K562 (cell line): ENCODE results near the gene PNPLA7. TPM values are rescaled to one million over a fixed set of nuclear protein-coding genes. Genes with fewer than 3 reads are reported as not detected.

Experiments used
- ARID2 ChIP-seq: fragments of 450-650 bp; IDR thresholded peaks from 2 replicates; pipeline ENCODE4 v1.6.1; 2017; ENCODE audit warnings: antibody characterized with exemption, mild to moderate bottlenecking
- CREB3L1 ChIP-seq: fragments of 450-650 bp; IDR thresholded peaks from 2 replicates; pipeline ENCODE4 v1.6.1; 2014; ENCODE audit warnings: low read depth, mild to moderate bottlenecking, moderate library complexity, borderline replicate concordance
- FOXK1 ChIP-seq: sonication (generic); formaldehyde crosslinking; IDR thresholded peaks from 2 replicates; pipeline ENCODE4 v1.8.0; 2022; ENCODE audit warnings: missing genetic modification reagents, mild to moderate bottlenecking, borderline replicate concordance
- ILF3 ChIP-seq: fragments of 450-650 bp; IDR thresholded peaks from 2 replicates; pipeline ENCODE4 v1.6.1; 2018; ENCODE audit warnings: antibody characterized with exemption, mild to moderate bottlenecking, moderate library complexity, borderline replicate concordance
- KAT2B ChIP-seq: IDR thresholded peaks from one replicate; pipeline ENCODE4 v1.6.1; 2012; ENCODE audit warnings: low read depth, mild to moderate bottlenecking, control low read depth, inconsistent platforms, low read length, moderate library complexity
- MAX ChIP-seq: sonication (generic); formaldehyde crosslinking; IDR thresholded peaks from 2 replicates; pipeline ENCODE4 v1.9.0; 2022; ENCODE audit warnings: mild to moderate bottlenecking, missing genetic modification reagents
- NRF1 ChIP-seq, 2 experiments: fragments of 450-650 bp; IDR thresholded peaks in 1 of 2; conservative IDR thresholded peaks in 1 of 2; 2 replicates each; pipeline ENCODE4 v1.6.1; 2014; ENCODE audit warnings: mild to moderate bottlenecking in 2 of 2
- STAG1 ChIP-seq: sonication (generic); formaldehyde crosslinking; IDR thresholded peaks from 2 replicates; pipeline ENCODE4 v1.5.0; 2020; ENCODE audit warnings: missing genetic modification reagents, borderline replicate concordance
- ZBED1 ChIP-seq: IDR thresholded peaks from 2 replicates; pipeline ENCODE4 v1.6.1; 2014
- ZEB2 ChIP-seq: fragments of 450-650 bp; IDR thresholded peaks from 2 replicates; pipeline ENCODE4 v1.6.1; 2016
- ZNF140 ChIP-seq: fragments of 250-450 bp; sonication (Bioruptor Pico); IDR thresholded peaks from 2 replicates; pipeline ENCODE4 v1.8.0; 2021; ENCODE audit warnings: moderate library complexity, mild to moderate bottlenecking, inconsistent platforms
- ZNF175 ChIP-seq: fragments of 200-800 bp; sonication (Bioruptor generic); IDR thresholded peaks from 2 replicates; pipeline ENCODE4 v1.6.1; 2016; ENCODE audit warnings: low read depth, mild to moderate bottlenecking, missing genetic modification characterization, missing compliant biosample characterization
- ZNF311 ChIP-seq: fragments of 250-450 bp; sonication (Bioruptor Pico); IDR thresholded peaks from 2 replicates; pipeline ENCODE4 v1.4.0; 2020; ENCODE audit warnings: mild to moderate bottlenecking, moderate library complexity
- ZNF609 ChIP-seq: sonication (generic); formaldehyde crosslinking; IDR thresholded peaks from 2 replicates; pipeline ENCODE4 v1.8.1; 2023; ENCODE audit warnings: missing genetic modification reagents, mild to moderate bottlenecking, borderline replicate concordance
- polyA plus RNA-seq, 8 experiments: library from polyadenylated mRNA; depleted of rRNA in 4 of 8; stranded (reverse) in 5 of 8; unstranded in 3 of 8; fragments of >200 nt; fragmentation: Nextera tagmentation in 2 of 8; fragmentation: Illumina TruSeq in 1 of 8; extraction: Ambion mirVana in 2 of 8; extraction: Trizol in 1 of 8; gene quantifications; 2 replicates each; pipeline versions ENCODE4 v1.2.1 to v1.2.3, GENCODE V29; 2011 to 2014; ENCODE audit warnings: inconsistent platforms in 1 of 8, missing spikeins in 1 of 8
- total RNA-seq, 7 experiments: library from RNA; depleted of rRNA in 6 of 7; stranded (reverse); fragments of >200 nt in 6 of 7; fragmentation: Illumina TruSeq in 2 of 7; extraction: Trizol in 2 of 7; gene quantifications; 2 replicates each; pipeline versions ENCODE4 v1.2.1 to v1.2.3, GENCODE V29; 2011 to 2021; ENCODE audit warnings: low replicate concordance in 1 of 7

Gene PNPLA7
- total and polyA plus RNA-seq, 9 of the 15 experiments (the other 6 are each of a cell fraction or from before 2014, with no cell fraction given), result 0.01 to 0.85 (median 0.19) TPM; not detected in 1

GRCh38 chr9:137459601-137460362, 90.4 kb downstream of the PNPLA7 start (continued):
- TF ChIP-seq ZNF609 (CRISPR knock-in tag) (no peak), ZNF175 (no peak), ZNF140 (CRISPR knock-in tag) (no peak), KAT2B (no peak), ARID2 (no peak), ILF3 (no peak), FOXK1 (CRISPR knock-in tag) (0 out of 2 replicates have a peak, but pooled peaks have one; percentile 23), MAX (CRISPR knock-in tag) (0 out of 2 replicates have a peak, but pooled peaks have one; percentile 24), ZBED1 (no peak), ZNF311 (CRISPR knock-in tag) (no peak), STAG1 (CRISPR knock-in tag) (no peak), CREB3L1 (no peak), ZEB2 (no peak), NRF1 (conservative IDR thresholded peaks at IDR 0.05 in 1 of 2, IDR thresholded peaks at IDR 0.05 in 1 of 2) (no peak)
